Skeletal muscle tissue (tissue), 4 donors: ENCODE data around the gene HMCN1. TPM values are rescaled to one million over a fixed set of nuclear protein-coding genes. Genes with fewer than 3 reads are reported as not detected.
A peak's percentile ranks its signal among the peaks of the same experiment; 100 is the strongest.

Experiments
- H3K27ac ChIP-seq: one replicate; pipeline ENCODE4 v1.7.0; 2013; ENCODE audit warnings: mild to moderate bottlenecking, low read depth, low read length, inconsistent platforms
- H3K27me3 ChIP-seq, 3 donors: one replicate each; pipeline ENCODE4 v1.7.0; 2013; ENCODE audit warnings: low read length in 3 of 3; ENCODE audit not compliant: control insufficient read depth in 3 of 3, insufficient read depth in 3 of 3
- H3K36me3 ChIP-seq, 3 donors: one replicate each; pipeline ENCODE4 v1.7.0; 2013; ENCODE audit warnings: low read length in 3 of 3; ENCODE audit not compliant: control insufficient read depth in 3 of 3, insufficient read depth in 3 of 3
- H3K4me1 ChIP-seq, 3 donors: one replicate each; pipeline ENCODE4 v1.7.0; 2013; ENCODE audit warnings: low read length in 3 of 3, mild to moderate bottlenecking in 3 of 3; ENCODE audit not compliant: control insufficient read depth in 3 of 3, insufficient read depth in 3 of 3
- H3K4me3 ChIP-seq, 3 donors: one replicate each; pipeline ENCODE4 v1.7.0; 2013; ENCODE audit warnings: low read length in 3 of 3
- H3K9ac ChIP-seq, 3 donors: one replicate each; pipeline ENCODE4 v1.7.0; 2013; ENCODE audit warnings: low read length in 3 of 3, mild to moderate bottlenecking in 3 of 3, moderate library complexity in 2 of 3, low read depth in 1 of 3
- H3K9me3 ChIP-seq, 3 donors: one replicate each; pipeline ENCODE4 v1.7.0; 2013; ENCODE audit warnings: low read length in 3 of 3; ENCODE audit not compliant: control insufficient read depth in 3 of 3
- total RNA-seq: library from RNA; depleted of rRNA; stranded (reverse); fragments of >200 nt; gene quantifications from one replicate; pipeline ENCODE4 v1.2.3, GENCODE V29; 2014
- donor health status: Osteomylitis.

The HMCN1 gene
- total RNA-seq, 1 donor from 2014 or later, result 16.7 TPM

- Histone ChIP-seq H3K27ac (no peak overlapping the region), H3K4me3 (no peak overlapping the region), H3K9ac (no peak overlapping the region), H3K4me1 (peaks cover 0 to 2% (median 0%) of the 10 kb centered on the region in 3 donors), H3K9me3 (no peaks in the 10 kb centered on the region), H3K36me3 (no peaks in the 10 kb centered on the region), H3K27me3 (no peaks in the 10 kb centered on the region)
Observed at GRCh38 chr1:186093437-186093836, 359.2 kb downstream of the HMCN1 start.

GRCh38 chr1:186094172-186094571 lies 360.0 kb downstream of the HMCN1 start:
- H3K4me3 ChIP-seq, result no peak overlapping the region
- no peaks in the 10 kb centered on the region for H3K9me3 ChIP-seq
- H3K36me3 ChIP-seq, result no peaks in the 10 kb centered on the region
- no peaks in the 10 kb centered on the region for H3K27me3 ChIP-seq
- peaks cover 0 to 2% (median 0%) of the 10 kb centered on the region in 3 donors for H3K4me1 ChIP-seq
- H3K9ac ChIP-seq, result no peak overlapping the region
- H3K27ac ChIP-seq, result no peak overlapping the region

- H3K36me3 ChIP-seq, result no peaks in the 10 kb centered on the region
- H3K4me3 ChIP-seq, result no peak overlapping the region
- H3K27me3 ChIP-seq, result no peaks in the 10 kb centered on the region
Observed at GRCh38 chr1:186099336-186100104, 365.3 kb downstream of the HMCN1 start.

GRCh38 chr1:186102107-186102506 lies 367.9 kb downstream of the HMCN1 start:
- no peak overlapping the region for H3K4me3 ChIP-seq
- peak overlapping the region; percentile 17 for H3K27ac ChIP-seq
- H3K9me3 ChIP-seq, result no peaks in the 10 kb centered on the region
- no peaks in the 10 kb centered on the region for H3K4me1 ChIP-seq
- H3K36me3 ChIP-seq, result no peaks in the 10 kb centered on the region
- H3K9ac ChIP-seq, result no peak overlapping the region
- H3K27me3 ChIP-seq, result no peaks in the 10 kb centered on the region

More at GRCh38 chr1:186099336-186100104, 365.3 kb downstream of the HMCN1 start:
- no peak overlapping the region for H3K27ac ChIP-seq
- H3K4me1 ChIP-seq, result no peaks in the 10 kb centered on the region
- no peak overlapping the region for H3K9ac ChIP-seq
- H3K9me3 ChIP-seq, result no peaks in the 10 kb centered on the region

- Histone ChIP-seq H3K36me3 (peaks cover 0 to 3% (median 0%) of the 10 kb centered on the region in 3 donors), H3K27me3 (no peaks in the 10 kb centered on the region), H3K27ac (peak overlapping the region; percentile 17), H3K9ac (no peak overlapping the region), H3K4me3 (no peak overlapping the region), H3K4me1 (no peaks in the 10 kb centered on the region), H3K9me3 (no peaks in the 10 kb centered on the region)
Observed at GRCh38 chr1:186102547-186103148, 368.5 kb downstream of the HMCN1 start.

DNA sequence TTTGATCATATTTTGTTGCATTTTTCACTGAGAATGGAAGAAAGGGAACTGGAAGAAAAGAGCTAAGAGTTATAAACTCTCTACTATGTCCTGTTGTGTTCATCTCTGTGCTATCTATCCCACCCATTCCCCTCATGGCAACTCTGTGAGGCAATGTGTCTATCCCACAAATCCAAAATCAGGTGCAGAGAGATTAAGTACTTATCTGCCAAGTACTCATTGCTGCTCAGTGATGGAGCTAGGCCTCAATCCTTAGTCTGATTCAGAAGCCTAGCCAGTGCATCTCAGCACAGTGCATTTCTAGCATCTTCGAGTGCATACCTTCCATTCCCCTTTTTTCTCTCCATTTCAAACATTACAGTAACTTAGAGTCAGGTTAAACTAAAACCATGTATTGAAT lies 370.3 kb downstream of the HMCN1 start:
- no peaks in the 10 kb centered on the region for H3K9me3 ChIP-seq
- H3K9ac ChIP-seq, result no peak overlapping the region
- H3K4me1 ChIP-seq, result no peaks in the 10 kb centered on the region
- H3K27ac ChIP-seq, result no peak overlapping the region
- H3K4me3 ChIP-seq, result no peak overlapping the region
- peaks cover 0 to 7% (median 0%) of the 10 kb centered on the region in 3 donors for H3K36me3 ChIP-seq
- no peaks in the 10 kb centered on the region for H3K27me3 ChIP-seq

DNA sequence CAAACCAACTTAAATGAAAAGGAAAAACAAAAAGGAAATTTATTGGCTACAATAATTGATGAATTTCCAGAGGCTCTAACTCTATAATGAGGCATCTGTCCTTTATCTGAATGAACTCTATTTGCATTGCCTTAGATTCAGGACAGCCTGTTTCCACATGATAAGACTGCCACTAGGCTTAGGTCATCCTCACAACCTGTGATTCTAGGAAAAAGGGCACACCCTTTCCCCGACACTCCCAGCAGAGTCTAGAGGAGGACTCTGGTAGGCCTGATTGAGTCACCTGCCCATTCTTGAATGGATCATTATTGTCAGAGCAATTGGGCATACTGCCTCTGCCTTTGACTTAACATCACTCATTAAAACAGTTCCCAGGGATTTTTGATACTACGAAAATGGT lies 378.1 kb downstream of the HMCN1 start:
- no peak overlapping the region for H3K27ac ChIP-seq
- H3K9ac ChIP-seq, result no peak overlapping the region
- H3K27me3 ChIP-seq, result no peaks in the 10 kb centered on the region
- no peaks in the 10 kb centered on the region for H3K9me3 ChIP-seq
- no peaks in the 10 kb centered on the region for H3K4me1 ChIP-seq
- H3K4me3 ChIP-seq, result no peak overlapping the region
- H3K36me3 ChIP-seq, result peaks cover 0 to 10% (median 0%) of the 10 kb centered on the region in 3 donors

DNA sequence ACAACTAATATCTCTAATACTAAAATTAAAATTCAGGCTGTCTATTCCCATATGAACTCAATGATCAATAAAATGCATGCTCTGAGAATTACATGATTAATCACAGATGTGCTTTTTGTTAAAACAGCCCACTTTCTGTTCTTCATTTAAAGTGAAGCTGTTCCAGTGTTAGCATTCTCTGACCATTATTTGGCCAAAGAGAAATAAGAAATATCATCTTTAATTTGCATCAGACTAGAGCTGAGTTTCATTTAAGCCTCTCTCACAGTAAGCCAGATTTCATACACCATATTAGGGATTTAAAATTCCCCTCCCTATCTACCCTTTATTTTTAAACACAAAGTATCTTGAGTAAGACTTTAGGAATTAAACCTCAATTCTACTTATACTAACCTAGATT lies 379.3 kb downstream of the HMCN1 start:
- peaks cover 0 to 7% (median 0%) of the 10 kb centered on the region in 3 donors for H3K36me3 ChIP-seq
- no peak overlapping the region for H3K9ac ChIP-seq
- no peak overlapping the region for H3K27ac ChIP-seq
- H3K27me3 ChIP-seq, result no peaks in the 10 kb centered on the region
- no peaks in the 10 kb centered on the region for H3K4me1 ChIP-seq
- no peaks in the 10 kb centered on the region for H3K9me3 ChIP-seq
- H3K4me3 ChIP-seq, result no peak overlapping the region

DNA sequence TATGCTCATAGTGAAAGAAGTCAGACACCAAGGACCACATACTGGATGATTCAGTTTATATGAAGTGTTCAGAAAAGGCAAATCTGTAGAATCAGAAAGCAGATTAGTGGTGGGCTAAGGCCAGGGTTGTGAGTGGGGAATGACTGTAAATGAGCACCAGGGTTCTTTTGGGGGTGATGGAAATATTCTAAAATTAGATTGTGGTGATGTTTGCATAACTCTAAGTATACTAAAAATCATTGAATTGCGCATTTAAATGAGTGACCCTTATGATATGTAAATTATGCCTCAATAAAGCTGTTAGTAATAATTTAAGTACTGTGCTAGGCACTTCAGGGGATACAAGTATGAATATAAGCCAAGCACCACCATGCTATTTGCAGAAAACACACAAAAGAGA lies 384.5 kb downstream of the HMCN1 start:
- H3K27ac ChIP-seq, result no peak overlapping the region
- H3K9ac ChIP-seq, result no peak overlapping the region
- H3K4me1 ChIP-seq, result no peaks in the 10 kb centered on the region
- no peaks in the 10 kb centered on the region for H3K9me3 ChIP-seq
- H3K27me3 ChIP-seq, result no peaks in the 10 kb centered on the region
- no peak overlapping the region for H3K4me3 ChIP-seq
- H3K36me3 ChIP-seq, result peaks cover 0 to 2% (median 0%) of the 10 kb centered on the region in 3 donors

- Histone ChIP-seq H3K9me3 (no peaks in the 10 kb centered on the region), H3K27me3 (no peaks in the 10 kb centered on the region), H3K4me1 (no peaks in the 10 kb centered on the region), H3K27ac (no peak overlapping the region), H3K9ac (no peak overlapping the region), H3K4me3 (no peak overlapping the region), H3K36me3 (no peaks in the 10 kb centered on the region)
Observed at GRCh38 chr1:186122837-186123236, 388.6 kb downstream of the HMCN1 start.
